DMS 273 (cell line): ENCODE measurements around the gene SRRM3.
"Not testable (repeated sequence)": the region's sequence is repeated elsewhere in the genome, so short reads cannot be mapped to it uniquely, and the experiment has no call there.

Experiments
- DNase-seq: peaks from one replicate; lab custom pipeline; 2025; ENCODE audit not compliant: unreplicated experiment; lab: John Stamatoyannopoulos, UW

SRRM3 gene

DNA sequence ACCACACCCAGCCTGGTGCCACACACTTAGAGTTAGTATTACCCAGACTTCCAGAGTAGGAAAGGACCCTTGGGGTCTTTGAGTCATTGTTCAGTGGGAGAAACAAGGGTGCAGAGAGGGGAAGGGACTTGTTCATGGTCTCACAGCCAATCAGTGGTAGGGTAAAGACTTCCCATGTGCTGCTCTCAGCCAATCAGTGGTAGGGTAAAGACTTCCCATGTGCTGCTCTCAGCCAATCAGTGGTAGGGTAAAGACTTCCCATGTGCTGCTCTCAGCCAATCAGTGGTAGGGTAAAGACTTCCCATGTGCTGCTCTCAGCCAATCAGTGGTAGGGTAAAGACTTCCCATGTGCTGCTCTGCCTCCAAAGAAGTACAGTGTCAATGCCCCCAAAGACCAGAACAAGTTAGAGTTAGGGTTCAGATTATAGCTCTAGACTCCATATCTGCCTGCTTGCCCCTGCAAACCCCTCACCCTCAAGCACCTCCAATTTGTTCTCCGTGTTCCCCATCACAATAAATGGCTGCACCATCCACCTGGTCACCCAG, 25.3 kb downstream of the SRRM3 start:
- DNase-seq, result not testable (repeated sequence)

- DNase-seq, result no peak
These were observed 28.5 kb downstream of the SRRM3 start for GRCh38 chr7:76230214-76230613.

- DNase-seq, result no peak
These were observed 29.4 kb downstream of the SRRM3 start for GRCh38 chr7:76231071-76231470.

DNA sequence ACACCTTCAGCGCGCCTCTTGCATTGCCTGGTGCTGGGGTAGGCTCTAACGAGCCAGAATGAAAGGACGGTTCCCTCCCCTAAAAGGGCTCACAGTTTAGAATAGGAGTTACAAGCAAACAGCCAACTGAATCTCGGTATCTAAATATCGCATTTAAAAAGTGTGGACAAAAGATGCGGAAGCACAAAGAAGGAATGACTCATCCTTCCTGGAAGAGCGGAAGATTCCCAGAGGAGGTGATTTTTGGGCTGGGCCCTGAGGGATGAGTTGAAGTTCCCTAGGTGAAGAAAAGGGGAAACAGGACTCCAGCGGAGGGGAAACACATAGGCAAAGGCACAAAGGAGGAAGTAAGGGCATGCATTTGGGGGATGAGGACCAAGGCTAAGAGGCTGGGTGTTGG, 29.9 kb downstream of the SRRM3 start:
- no peak for DNase-seq

GRCh38 chr7:76232698-76233097, 31.0 kb downstream of the SRRM3 start:
- no peak for DNase-seq

GRCh38 chr7:76233538-76234281, 32.0 kb downstream of the SRRM3 start:
- peak; percentile 80 for DNase-seq

DNA sequence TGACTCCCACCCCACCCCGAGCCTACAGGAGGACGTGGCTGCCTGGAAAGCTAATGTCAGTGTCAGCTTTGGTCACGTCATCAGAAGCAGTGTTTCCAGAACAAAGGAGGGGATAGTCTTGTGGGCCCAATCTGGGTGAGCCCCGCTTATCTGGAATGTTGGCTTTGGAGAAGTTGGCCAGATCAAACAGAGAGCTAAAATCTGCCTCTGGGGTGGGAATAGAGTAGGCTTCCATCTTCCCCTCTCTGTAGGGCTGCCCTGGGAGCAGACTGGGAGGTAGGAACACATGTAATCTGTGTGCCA, 32.5 kb downstream of the SRRM3 start:
- no peak for DNase-seq

GRCh38 chr7:76234931-76235441, 33.3 kb downstream of the SRRM3 start:
- DNase-seq, result peak; percentile 95

- no peak for DNase-seq
These were observed 34.5 kb downstream of the SRRM3 start for GRCh38 chr7:76236224-76236623.

- no peak for DNase-seq
These were observed 36.6 kb downstream of the SRRM3 start for GRCh38 chr7:76238326-76238725.

DNA sequence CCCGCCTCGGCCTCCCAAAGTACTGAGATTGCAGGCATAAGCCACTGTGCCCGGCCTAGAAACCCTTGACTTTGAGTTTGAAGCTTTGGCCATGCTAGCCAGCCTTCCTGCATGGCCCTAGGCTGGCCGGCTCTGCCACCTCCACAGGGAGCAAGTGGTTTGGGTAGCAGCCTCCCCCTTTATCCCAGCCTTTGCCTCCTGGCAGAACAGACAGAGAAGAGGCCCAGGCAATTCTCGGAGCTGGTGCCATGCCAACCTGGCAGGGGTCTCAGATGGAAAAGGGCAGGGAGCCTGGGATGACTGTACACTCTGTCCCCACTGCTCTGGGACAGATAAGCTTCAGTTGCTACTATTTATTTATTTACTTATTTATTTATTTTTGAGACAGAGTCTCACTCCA, 39.4 kb downstream of the SRRM3 start:
- no peak for DNase-seq

- DNase-seq, result not testable (repeated sequence)
These were observed 40.9 kb downstream of the SRRM3 start for GRCh38 chr7:76242517-76243063.

DNA sequence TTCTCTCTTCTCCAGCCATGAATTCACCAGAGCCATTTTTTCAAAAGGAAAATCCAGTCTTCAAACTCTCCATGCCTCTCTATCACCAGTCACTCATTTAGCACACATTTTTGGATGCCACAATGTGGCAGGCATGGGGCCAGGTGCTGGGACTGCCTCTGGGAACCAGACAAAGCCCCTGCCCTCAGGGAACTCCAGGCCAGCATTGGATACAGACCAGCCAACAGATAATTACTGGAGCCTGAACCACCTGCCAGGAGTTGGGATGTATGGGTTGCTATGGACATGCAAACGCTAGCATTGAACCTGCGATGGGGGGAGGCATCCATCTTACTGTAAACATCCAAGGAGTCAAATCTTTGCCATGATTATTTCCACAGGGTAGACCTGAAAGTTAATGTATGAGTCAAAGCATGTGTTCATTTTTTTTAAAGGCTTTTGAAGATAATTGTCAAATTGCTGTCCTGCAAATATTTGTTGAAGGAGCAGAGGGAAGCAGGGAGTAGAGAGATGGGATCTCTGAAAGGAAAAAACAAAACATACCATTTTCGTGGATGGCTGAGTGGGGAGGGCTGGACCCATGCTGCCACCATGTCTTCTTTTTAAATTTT, 43.2 kb downstream of the SRRM3 start:
- DNase-seq, result peak; percentile 72

- DNase-seq, result peak; percentile 61
These were observed 45.2 kb downstream of the SRRM3 start for GRCh38 chr7:76246804-76247389.

DNA sequence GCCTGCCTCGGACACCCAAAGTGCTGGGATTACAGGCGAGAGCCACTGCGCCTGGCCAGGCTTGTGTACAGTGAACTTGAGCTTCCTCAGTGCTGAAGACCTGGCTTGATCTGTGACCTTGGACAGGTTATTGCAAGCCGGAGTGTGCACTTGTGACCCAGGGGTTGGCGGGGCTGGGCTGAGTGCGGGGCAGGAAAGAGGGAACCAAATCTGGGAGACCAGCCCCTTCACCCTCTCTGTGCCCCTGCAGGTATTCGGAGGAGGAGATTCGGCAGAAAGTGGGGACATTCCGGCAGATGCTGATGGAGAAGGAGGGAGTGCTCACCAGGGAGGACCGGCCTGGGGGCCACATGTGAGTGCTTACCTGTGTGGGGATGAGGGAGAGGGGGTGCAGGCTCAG, 46.2 kb downstream of the SRRM3 start:
- DNase-seq, result no peak

DNA sequence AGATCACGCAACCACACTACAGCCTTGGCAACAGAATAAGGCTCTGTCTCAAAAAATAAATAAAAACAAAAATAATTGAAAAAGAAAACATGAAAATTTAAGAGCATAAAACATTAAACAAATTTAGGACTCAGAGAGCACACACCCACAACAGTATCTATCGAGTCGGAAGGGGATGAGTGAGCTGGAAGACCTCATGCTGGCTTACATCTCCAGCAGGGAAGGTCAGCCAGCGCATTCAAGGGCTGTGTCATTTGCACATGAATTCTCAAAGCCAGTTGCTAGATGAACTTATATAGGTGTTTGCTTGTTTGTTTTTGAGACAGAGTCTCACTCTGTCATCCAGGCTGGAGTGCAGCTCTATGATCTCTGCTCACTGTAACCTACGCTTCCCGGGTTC, 50.3 kb downstream of the SRRM3 start:
- no peak for DNase-seq

DNA sequence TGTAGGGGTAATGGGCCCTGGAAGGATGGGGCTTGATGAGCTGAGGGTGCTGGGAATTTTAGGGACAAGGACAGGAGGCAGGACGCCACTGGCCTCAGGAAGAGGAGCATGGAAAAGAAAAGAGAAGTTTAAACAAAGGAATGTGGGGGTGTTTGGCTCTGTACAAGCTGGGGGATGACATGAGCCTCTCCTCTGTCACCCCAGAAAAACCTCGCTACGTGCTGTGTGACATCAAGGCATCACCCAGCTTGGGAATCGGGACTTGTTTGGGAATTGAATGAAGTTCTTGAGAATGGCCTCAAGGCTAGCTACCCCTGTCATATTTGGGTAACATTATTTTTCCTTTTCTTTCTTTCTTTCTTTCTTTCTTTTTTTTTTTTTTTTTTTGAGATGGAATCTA, 53.1 kb downstream of the SRRM3 start:
- DNase-seq, result no peak

DNA sequence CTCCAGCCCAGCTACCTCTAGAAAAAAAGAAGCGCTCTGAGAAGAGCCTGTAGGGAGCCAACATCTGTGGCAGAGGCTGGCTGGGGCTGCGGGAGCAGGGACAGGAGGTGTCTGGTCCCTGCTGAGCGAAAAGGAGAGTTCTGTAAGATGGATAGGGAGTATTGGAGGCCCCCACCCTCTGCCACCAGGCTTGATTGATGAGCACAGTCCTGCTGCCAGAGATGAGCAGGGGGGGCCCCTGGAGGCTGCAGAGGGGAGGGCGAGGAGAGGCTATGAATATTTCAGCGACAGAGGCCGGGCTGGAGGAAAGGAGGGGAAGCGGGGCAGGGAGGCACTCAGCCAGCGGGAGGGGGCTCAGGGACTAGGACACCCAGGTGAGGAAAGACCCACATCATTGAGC, 56.3 kb downstream of the SRRM3 start:
- peak; percentile 59 for DNase-seq

GRCh38 chr7:76259124-76260093, 57.7 kb downstream of the SRRM3 start:
- DNase-seq, result no peak

- DNase-seq, result peak; percentile 52
These were observed 58.5 kb downstream of the SRRM3 start for GRCh38 chr7:76260171-76260703.
